ENCODE data around the gene SPDYE2B.
"Not testable (repeated sequence)": the region's sequence is repeated elsewhere in the genome, so short reads cannot be mapped to it uniquely, and the experiment has no call there.

SPDYE2B gene

DNA sequence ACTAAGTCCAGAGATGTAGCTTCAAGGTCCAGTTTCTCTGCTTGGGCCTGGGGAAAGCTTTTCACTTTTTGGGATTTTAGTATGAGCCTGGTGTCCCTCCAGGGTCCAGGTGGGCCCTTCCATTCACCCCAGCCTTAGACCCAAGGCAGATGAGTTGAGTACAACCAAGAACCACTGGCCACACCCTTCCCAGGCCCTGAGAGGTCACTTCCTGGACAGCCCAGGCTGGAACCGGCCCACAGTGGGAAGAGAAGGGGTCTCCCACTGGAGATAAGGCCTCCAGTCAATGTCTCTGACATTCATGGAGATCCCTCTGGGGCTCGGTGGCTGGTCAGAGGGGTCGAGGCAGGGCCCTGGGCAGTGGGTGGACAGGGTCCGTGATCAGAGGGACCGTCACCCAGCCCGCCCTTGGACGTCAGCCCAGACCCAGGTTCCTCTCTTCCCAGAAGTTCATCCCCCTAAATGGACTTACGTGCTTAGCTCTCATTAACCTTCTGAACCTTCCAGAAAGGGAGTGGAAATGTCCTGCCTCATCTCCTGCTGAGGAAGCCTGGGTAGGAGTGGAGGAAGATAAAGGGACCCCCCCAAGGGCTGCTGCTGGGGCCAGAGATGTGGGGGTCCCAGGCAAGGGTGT, 22.7 kb upstream of the SPDYE2B start:
- DNase-seq; H3K9me3 Mint-ChIP-seq; H3K27ac Mint-ChIP-seq; H3K4me3 Mint-ChIP-seq; H3K4me1 Mint-ChIP-seq; H3K36me3 Mint-ChIP-seq (ENCODE audit: low read depth); ATAC-seq; H3K27me3 Mint-ChIP-seq: not testable (repeated sequence)

DNA sequence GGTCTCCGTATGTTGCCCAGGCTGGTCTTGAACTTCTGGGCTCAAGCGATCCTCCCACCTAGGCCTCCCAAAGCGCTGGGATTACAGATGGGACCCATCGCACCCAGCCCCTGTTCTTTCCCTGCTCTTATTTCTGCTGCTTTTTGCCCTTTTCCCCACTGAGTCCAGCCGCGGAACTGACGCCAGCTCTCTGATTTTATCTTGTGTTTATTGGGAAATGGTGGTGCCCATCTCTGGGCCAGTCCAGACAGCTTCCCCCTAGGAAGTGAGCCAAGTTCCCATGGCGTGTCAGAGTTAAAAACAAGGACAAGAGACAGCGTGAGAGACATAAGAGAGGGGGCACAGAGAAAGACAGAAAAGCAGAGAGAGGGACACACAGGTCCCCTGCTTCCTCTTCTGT, 19.5 kb upstream of the SPDYE2B start:
- not testable (repeated sequence) for H3K9me3 Mint-ChIP-seq; H3K36me3 Mint-ChIP-seq (ENCODE audit: low read depth); H3K27me3 Mint-ChIP-seq; H3K4me1 Mint-ChIP-seq; H3K4me3 Mint-ChIP-seq; H3K27ac Mint-ChIP-seq; DNase-seq; ATAC-seq

DNA sequence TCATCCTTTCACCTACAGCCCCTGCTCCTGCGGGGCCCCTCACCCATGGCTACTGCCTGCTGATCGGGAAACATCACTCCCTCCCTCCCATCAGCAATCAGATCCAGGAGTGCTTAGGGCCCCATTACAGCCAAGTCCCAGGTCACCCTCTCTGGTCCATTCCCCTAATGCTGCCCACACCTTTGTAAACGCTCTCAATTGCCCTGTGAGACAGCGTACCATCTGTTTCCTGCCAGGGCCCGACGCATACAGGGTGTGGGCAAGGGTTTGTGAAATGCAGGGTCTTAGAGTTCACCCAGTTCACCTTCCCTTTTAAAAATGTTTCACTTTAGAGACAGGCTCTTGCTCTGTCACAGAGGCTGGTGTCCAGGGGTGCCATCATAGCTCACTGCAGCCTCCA, 15.8 kb upstream of the SPDYE2B start:
- H3K27ac Mint-ChIP-seq; DNase-seq; H3K4me1 Mint-ChIP-seq; H3K4me3 Mint-ChIP-seq; H3K27me3 Mint-ChIP-seq; H3K36me3 Mint-ChIP-seq (ENCODE audit: low read depth); H3K9me3 Mint-ChIP-seq; ATAC-seq: not testable (repeated sequence)

DNA sequence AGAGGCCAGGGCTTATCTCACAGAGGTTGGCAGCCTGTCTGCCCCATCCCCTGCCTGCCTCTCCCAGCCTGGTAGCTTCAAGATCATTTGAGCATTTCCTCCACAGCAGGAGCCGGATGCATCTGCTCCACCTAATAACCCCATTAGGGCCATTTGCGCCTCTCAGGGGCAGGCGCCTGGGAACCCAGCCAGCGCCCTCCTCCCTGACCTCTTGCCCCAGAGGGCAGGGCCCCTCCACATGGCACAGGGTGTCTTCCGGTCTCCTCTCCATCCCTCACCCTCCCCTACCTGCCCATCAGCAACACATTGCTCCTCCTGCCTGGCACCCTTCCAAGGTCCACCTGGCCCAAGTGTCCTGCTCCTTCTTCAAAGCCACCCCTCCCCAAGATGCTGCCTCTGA, 14.8 kb upstream of the SPDYE2B start:
- H3K9me3 Mint-ChIP-seq; H3K36me3 Mint-ChIP-seq (ENCODE audit: low read depth); H3K4me1 Mint-ChIP-seq; DNase-seq; H3K27ac Mint-ChIP-seq; ATAC-seq; H3K4me3 Mint-ChIP-seq; H3K27me3 Mint-ChIP-seq: not testable (repeated sequence)

DNA sequence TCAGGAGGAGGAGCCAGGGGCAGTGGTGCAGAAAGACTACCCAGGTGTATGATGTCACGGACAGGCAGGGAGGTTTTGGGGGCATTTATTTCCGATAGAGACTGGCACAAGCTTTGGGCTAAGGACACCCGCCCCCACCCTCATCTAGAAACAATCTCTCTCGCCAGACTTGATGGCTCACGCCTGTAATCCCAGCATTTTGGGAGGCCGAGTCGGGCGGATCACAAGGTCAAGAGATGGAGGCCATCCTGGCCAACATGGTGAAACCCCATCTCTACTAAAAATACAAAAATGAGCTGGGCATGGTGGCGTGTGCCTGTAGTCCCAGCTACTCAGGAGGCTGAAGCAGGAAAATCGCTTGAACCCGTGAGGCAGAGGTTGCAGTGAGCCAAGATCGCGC, 13.2 kb upstream of the SPDYE2B start:
- not testable (repeated sequence) for H3K4me3 Mint-ChIP-seq; H3K27ac Mint-ChIP-seq; H3K9me3 Mint-ChIP-seq; H3K36me3 Mint-ChIP-seq (ENCODE audit: low read depth); DNase-seq; H3K27me3 Mint-ChIP-seq; ATAC-seq; H3K4me1 Mint-ChIP-seq

DNA sequence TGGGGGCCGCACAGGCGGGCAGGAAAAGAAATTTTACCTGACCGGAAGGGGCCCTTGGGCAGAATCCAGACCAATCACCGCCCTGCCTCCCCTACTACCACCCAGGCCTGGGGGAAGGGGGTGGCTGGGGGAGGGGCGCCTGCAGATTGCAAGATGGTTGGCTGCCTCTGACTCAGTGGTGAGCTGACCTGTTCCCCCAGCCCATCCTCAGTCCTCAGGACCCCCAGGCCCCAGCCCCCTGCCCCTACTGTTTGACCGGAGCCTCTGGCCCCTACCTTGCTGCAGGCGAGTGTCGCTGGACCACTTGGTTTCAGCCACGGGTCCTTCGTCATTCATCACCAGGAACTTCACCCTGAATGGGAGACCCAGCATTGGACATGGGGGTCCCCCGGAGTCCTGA, 11.3 kb upstream of the SPDYE2B start:
- not testable (repeated sequence) for ATAC-seq, H3K4me3 Mint-ChIP-seq

DNA sequence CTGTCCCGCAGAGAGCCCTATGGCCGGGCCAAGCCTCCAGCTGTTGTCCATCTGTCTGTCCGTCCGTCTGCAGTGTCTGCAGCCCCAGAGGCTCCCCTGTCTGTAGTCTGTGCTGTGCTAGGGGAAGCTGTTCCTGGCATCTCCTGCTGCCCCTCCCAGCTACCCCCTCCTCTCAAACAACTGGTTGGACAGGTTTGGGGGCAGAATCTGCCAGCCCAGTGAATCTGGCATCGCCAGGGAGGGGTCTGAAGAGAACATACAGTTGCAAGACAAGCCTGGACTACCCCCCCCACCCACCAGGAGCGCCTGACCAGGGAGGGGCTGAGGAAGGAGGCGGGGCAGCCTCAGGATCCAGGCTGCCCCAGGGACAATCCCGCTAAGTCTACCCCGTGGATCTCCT, 7.4 kb upstream of the SPDYE2B start, which contains the start of gene UPK3BL1:
TSS of gene UPK3BL1 (minus strand) at position 101 of the 400 bp plus-strand sequence. CDS start at position 51, 50 bp downstream.
- not testable (repeated sequence) for H3K27me3 Mint-ChIP-seq; H3K4me1 Mint-ChIP-seq; H3K27ac Mint-ChIP-seq; H3K9me3 Mint-ChIP-seq; DNase-seq; H3K4me3 Mint-ChIP-seq; H3K36me3 Mint-ChIP-seq (ENCODE audit: low read depth); ATAC-seq

More for the DNA sequence above, 11.3 kb upstream of the SPDYE2B start:
- not testable (repeated sequence) for H3K9me3 Mint-ChIP-seq; DNase-seq; H3K36me3 Mint-ChIP-seq (ENCODE audit: low read depth); H3K27ac Mint-ChIP-seq; H3K4me1 Mint-ChIP-seq; H3K27me3 Mint-ChIP-seq

DNA sequence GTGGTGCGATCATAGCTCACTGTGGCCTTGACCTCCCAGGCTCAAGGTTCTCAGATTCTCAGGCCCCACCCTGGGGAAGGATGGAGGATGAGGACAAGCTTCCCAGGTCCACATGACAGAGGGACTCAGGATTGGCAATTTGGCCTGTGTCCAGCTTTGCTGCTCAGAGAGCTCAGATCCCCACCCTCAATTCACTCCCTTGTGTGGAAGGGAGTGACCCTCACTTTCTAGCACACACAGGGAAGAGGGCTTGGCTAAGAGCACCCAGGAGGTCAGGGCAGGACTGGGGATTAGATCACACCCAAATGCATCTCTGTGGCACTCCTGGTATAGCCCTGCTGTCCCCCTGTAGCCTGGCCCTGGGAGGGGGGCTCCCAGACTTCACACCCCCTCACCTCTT, 6.7 kb upstream of the SPDYE2B start:
- H3K4me3 Mint-ChIP-seq; H3K4me1 Mint-ChIP-seq; H3K9me3 Mint-ChIP-seq; H3K36me3 Mint-ChIP-seq (ENCODE audit: low read depth); H3K27ac Mint-ChIP-seq; ATAC-seq; H3K27me3 Mint-ChIP-seq; DNase-seq: not testable (repeated sequence)

DNA sequence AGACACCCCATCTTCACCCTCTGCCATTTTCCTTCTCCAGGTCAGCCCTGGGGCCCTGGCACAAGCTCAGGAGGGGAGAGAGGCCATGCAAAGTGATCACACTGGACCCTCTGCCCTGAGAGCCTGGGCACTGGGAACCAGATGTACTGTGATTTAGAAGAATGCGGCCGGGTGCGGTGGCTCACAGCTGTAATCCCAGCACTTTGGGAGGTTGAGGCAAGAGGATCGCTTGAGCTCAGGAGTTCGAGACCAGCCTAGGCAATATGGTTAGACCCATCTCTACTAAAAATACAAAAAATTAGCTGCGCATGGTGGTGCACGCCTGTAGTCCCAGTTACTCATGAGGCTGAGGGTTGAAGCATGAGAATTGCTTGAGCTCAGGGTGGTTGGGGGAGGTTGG, 2.3 kb upstream of the SPDYE2B start:
- H3K4me1 Mint-ChIP-seq; H3K36me3 Mint-ChIP-seq (ENCODE audit: low read depth); DNase-seq; H3K27me3 Mint-ChIP-seq; H3K27ac Mint-ChIP-seq; ATAC-seq; H3K4me3 Mint-ChIP-seq; H3K9me3 Mint-ChIP-seq: not testable (repeated sequence)

DNA sequence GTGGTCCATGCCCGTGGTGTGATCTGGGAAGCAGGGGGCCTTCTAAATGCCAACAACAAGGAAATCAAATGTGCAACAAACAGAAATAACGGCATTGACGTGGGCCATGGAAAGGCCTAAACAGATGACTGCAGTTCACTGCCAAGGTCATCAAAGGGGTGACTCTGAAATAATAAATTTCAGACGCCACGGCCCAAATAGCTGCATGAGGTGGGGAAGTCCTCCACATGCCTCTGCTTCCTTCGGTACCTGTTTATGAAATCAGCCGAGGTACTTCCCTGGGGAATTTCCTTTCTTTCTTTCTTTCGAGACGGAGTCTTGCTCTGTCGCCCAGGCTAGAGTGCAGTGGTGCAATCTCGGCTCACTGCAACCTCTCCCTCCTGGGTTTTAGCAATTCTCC, 14.6 kb downstream of the SPDYE2B start:
- H3K27me3 Mint-ChIP-seq; H3K27ac Mint-ChIP-seq; H3K9me3 Mint-ChIP-seq; H3K4me3 Mint-ChIP-seq; H3K36me3 Mint-ChIP-seq (ENCODE audit: low read depth); DNase-seq; H3K4me1 Mint-ChIP-seq; ATAC-seq: not testable (repeated sequence)

DNA sequence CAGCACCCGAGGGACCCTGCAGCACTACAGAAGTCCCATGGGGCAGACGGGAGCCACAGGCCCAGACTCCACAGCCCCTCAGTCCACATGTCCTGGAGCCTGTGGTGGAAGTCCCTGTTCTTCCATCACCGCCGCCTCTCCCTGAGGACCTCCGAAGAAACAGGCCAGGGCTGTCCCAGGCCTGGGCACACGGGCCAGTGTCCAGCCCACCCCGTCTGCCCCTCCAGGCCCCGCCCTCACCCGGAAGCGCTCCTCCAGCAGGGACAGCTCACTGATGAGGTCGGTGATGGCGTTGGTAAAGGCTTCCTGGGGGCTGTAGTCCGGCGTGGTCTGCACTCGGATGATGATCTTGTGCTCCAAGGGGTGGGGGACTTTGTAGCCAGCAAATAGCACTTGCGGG, 16.7 kb downstream of the SPDYE2B start:
- H3K9me3 Mint-ChIP-seq; H3K27ac Mint-ChIP-seq; H3K36me3 Mint-ChIP-seq (ENCODE audit: low read depth); H3K27me3 Mint-ChIP-seq; H3K4me3 Mint-ChIP-seq; H3K4me1 Mint-ChIP-seq; ATAC-seq; DNase-seq: not testable (repeated sequence)

DNA sequence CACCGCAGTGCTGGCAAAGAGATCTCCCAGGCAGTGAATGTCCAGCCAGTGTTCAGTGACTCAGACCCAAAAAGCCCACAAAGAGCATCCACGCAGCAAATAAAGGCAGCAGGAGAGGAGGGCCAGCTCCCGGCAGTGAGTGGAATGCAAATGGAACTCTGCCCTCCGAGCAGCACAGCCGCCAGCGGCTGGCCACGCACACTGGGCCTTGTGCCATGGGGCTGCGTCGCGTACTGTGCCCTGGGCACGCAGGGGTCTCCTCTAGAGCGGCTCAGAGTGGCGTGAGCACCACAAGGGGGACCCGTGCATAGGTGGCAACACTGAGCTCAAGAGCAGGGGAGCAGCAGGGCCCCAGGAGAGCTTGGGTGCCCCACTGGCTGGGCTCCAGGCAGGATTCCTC, 17.4 kb downstream of the SPDYE2B start:
- H3K27me3 Mint-ChIP-seq; H3K27ac Mint-ChIP-seq; H3K4me1 Mint-ChIP-seq; H3K9me3 Mint-ChIP-seq; DNase-seq; H3K36me3 Mint-ChIP-seq (ENCODE audit: low read depth); ATAC-seq; H3K4me3 Mint-ChIP-seq: not testable (repeated sequence)

DNA sequence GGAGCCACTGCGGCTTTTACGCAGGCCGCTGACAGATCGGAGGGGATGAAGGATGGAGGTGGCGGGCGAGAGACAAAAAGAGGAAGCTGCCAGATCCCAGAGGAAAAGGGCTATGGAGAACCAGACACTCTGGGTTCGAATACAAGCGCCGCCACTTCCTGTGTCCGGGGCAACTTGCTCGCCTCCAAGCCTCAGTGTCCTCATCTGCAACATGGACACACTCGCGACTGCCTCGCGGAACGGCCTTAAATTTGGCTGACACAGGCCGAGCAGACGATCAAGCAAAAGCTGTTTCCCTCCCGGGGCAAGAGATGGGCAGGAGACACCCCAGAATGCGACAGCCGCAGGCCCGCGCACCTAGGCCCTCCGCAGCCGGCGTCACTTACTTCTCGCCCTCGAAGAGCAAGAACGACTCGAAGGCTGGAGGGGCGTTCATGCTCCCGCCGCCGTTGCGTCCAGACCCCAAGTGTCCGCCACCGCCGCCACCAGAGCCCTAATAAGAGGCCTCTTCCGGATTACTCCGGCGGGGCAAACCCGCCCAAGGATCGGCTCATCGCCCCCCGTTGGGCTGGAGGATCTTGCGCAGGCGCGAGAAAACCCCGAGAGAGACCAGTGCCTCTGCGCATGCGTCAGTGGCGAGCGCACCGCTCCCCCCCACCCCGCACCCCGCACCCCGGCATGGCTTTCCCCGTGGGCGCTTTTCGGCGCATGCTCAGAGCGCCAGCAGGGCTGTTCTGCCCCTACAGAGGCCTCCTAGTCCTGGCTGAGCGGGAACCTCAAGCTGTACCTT, 21.2 kb downstream of the SPDYE2B start, which contains the start of gene POLR2J2:
TSS of gene POLR2J2 (minus strand) at position 498 of the 790 bp plus-strand sequence. CDS start at position 436, 62 bp downstream.
- peak; percentile 62 for ATAC-seq
- not testable (repeated sequence) for DNase-seq; H3K36me3 Mint-ChIP-seq (ENCODE audit: low read depth); H3K27ac Mint-ChIP-seq; H3K9me3 Mint-ChIP-seq; H3K4me3 Mint-ChIP-seq; H3K27me3 Mint-ChIP-seq; H3K4me1 Mint-ChIP-seq

DNA sequence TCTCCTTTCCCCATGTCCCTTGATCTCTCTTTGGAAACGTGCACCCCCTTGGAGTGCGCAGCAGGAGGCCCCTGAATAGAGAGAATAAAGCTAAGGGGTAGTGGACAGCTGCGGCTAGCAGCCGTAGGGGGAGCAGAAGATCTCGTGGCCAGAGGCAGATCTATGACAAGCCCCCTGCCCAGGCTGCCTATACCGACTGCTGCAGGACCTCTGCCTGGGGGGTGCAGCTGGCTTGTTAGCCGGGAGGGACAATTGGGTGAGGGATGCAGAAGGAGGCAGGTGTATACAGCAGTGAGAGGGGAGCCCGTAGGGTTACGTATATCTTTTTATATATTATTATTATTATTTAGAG, 21.8 kb downstream of the SPDYE2B start:
- not testable (repeated sequence) for H3K27me3 Mint-ChIP-seq; H3K27ac Mint-ChIP-seq; H3K36me3 Mint-ChIP-seq (ENCODE audit: low read depth); H3K9me3 Mint-ChIP-seq; H3K4me1 Mint-ChIP-seq; DNase-seq; H3K4me3 Mint-ChIP-seq
- ATAC-seq, result peak; percentile 8

DNA sequence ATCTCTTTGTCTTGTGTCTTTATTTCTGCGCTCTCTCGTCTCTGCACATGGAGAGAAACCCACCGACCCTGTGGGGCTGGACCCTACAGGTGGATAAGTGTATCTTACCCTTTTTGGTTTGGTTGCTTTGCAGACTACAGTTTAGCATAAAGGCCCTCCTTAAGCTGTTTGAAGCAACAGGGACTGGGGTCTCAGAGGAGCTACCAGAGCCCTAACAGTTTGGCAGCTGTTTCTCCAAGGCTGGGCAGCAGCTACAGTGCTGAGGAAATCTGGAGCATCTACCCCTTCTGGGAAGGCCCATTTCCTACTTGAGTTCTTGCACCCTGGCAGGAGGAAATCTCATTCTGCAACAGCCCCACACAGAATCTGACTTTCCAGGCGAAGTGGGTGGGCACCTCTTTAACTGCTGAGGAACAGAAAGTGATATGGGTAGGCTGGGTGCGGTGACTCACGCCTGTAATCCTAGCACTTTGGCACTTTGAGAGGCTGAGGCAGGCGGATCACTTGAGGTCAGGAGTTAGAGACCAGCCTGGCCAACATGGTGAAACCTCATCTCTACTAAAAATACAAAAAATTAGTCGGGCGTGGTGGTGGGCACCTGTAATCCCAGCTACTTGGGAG, 23.4 kb downstream of the SPDYE2B start:
- peak; percentile 30 for ATAC-seq
- not testable (repeated sequence) for H3K4me3 Mint-ChIP-seq; H3K9me3 Mint-ChIP-seq; H3K27ac Mint-ChIP-seq; H3K27me3 Mint-ChIP-seq; H3K36me3 Mint-ChIP-seq (ENCODE audit: low read depth); H3K4me1 Mint-ChIP-seq; DNase-seq
